ENCODE data around the gene CDK8.

- no peak for TF ChIP-seq CTCF (IDR thresholded peaks at IDR 0.05)
- TF ChIP-seq POLR2A (IDR thresholded peaks at IDR 0.05), result no peak
Measured at GRCh38 chr13:26372747-26373146, 118.8 kb downstream of the CDK8 start.

Data from vagina (tissue), 2 donors.